K562 (cell line): ENCODE measurements around the gene ASB6. TPM values are rescaled to one million over a fixed set of nuclear protein-coding genes. Genes with fewer than 3 reads are reported as not detected.

Experiments
- ATAC-seq: fragments of 200-7000 bp; cut with Tn5 transposase; 3 replicates; pipeline ENCODE4 v1.9.1; 2020; ENCODE audit warnings: moderate library complexity
- Bru-seq: library from RNA; stranded (reverse); fragments of 400-500 nt; gene quantifications from one replicate; lab custom pipeline; 2021; lab: Mats Ljungman, UMichigan
- BruChase-seq, 2 experiments: library from RNA; stranded (reverse); fragments of 400-500 nt; gene quantifications; one replicate each; lab custom pipeline; 2021; lab: Mats Ljungman, UMichigan
- BruUV-seq: library from RNA; stranded (reverse); fragments of 400-500 nt; replicated peaks from 2 replicates; lab custom pipeline; 2021; lab: Mats Ljungman, UMichigan
- CTCF ChIA-PET: fragments of 300-600 bp; formaldehyde crosslinking; extraction: SDS; loops from one replicate; lab custom pipeline; 2021; ENCODE audit warnings: low intra/inter-chr PET ratio; lab: Yijun Ruan, JAX
- POLR2A ChIA-PET: fragments of 300-600, 350-650 bp; sonication (Branson Sonifier 250); formaldehyde crosslinking; extraction: SDS; loops from one replicate; lab custom pipeline; 2021; ENCODE audit warnings: antibody characterized with exemption, inconsistent platforms; lab: Yijun Ruan, JAX
- DNase-seq, 4 experiments: peaks; one replicate each; pipeline versions ENCODE4 v3.0.0 to v3.0.0-alpha.2; 2011 to 2018; ENCODE audit warnings: low spot score in 3 of 4, mixed read lengths in 3 of 4; ENCODE audit errors: extremely low read depth in 1 of 4
- FAIRE-seq: peaks from 2 replicates; lab custom pipeline; 2011; peaks lifted over from hg19 to GRCh38; lab: Jason Lieb, UNC
- H2AFZ ChIP-seq: 2 replicates; pipeline ENCODE4 v1.6.0; 2011; ENCODE audit warnings: low read depth, low read length, control low read depth, inconsistent platforms
- H3K27ac ChIP-seq: fragments of 200-600 bp; 3 replicates; pipeline ENCODE4 v1.8.0; 2011; ENCODE audit warnings: low read depth, mild to moderate bottlenecking, control low read depth, inconsistent platforms, low read length, moderate library complexity, mixed read lengths; ENCODE audit errors: extremely low read depth
- H3K27me3 ChIP-seq, 2 experiments: fragments of 300-600 bp in 1 of 2; 2 replicates in 1 of 2; 3 replicates in 1 of 2; pipeline versions ENCODE4 v1.6.0 to v1.8.0; 2011; ENCODE audit warnings: inconsistent platforms in 2 of 2, low read length in 2 of 2, mild to moderate bottlenecking in 1 of 2, mixed read lengths in 1 of 2, moderate library complexity in 1 of 2; ENCODE audit not compliant: control insufficient read depth in 2 of 2, insufficient read depth in 2 of 2
- H3K36me3 ChIP-seq: fragments of 300-600 bp; 3 replicates; pipeline ENCODE4 v1.8.0; 2011; ENCODE audit warnings: mild to moderate bottlenecking, low read length, inconsistent platforms; ENCODE audit not compliant: control insufficient read depth, insufficient read depth
- H3K4me1 ChIP-seq, 2 experiments: fragments of 200-600 bp in 1 of 2; replicated peaks in 1 of 2; 2 replicates in 1 of 2; 3 replicates in 1 of 2; pipeline versions ENCODE4 v1.5.1 to v1.8.0; 2011; ENCODE audit warnings: inconsistent platforms in 2 of 2, low read length in 2 of 2, mild to moderate bottlenecking in 1 of 2, mixed read lengths in 1 of 2, moderate library complexity in 1 of 2; ENCODE audit not compliant: control insufficient read depth in 2 of 2, insufficient read depth in 2 of 2
- H3K4me2 ChIP-seq: 2 replicates; pipeline ENCODE4 v1.6.1; 2011; ENCODE audit warnings: low read length, control low read depth, inconsistent platforms, mixed read lengths; ENCODE audit not compliant: insufficient read depth
- H3K4me3 ChIP-seq: fragments of 200-600 bp; sonication (generic), shearing (Covaris generic); 2 replicates; pipeline ENCODE4 v1.5.1; 2016; ENCODE audit warnings: control low read depth, inconsistent platforms
- H3K79me2 ChIP-seq: fragments of 200-600 bp; 3 replicates; pipeline ENCODE4 v1.8.0; 2011; ENCODE audit warnings: low read length, inconsistent platforms; ENCODE audit not compliant: control insufficient read depth, insufficient read depth
- H3K9ac ChIP-seq, 2 experiments: 2 replicates each; pipeline versions ENCODE4 v1.6.0 to v1.6.1; 2011; ENCODE audit warnings: low read depth in 2 of 2, low read length in 2 of 2, control low read depth in 1 of 2, inconsistent platforms in 1 of 2, mild to moderate bottlenecking in 1 of 2, mixed read lengths in 1 of 2; ENCODE audit not compliant: insufficient read depth in 1 of 2
- H3K9me1 ChIP-seq: one replicate; pipeline ENCODE4 v1.6.0; 2011; ENCODE audit warnings: inconsistent platforms, mild to moderate bottlenecking, low read length, moderate library complexity; ENCODE audit not compliant: control insufficient read depth, insufficient read depth
- H3K9me3 ChIP-seq: replicated peaks from 2 replicates; pipeline ENCODE4 v1.5.1; 2011; ENCODE audit warnings: low read depth, low read length, inconsistent platforms; ENCODE audit not compliant: control insufficient read depth, insufficient read depth
- H4K20me1 ChIP-seq: replicated peaks from 2 replicates; pipeline ENCODE4 v1.6.1; 2011; ENCODE audit warnings: low read length, inconsistent platforms, mixed read lengths; ENCODE audit not compliant: control insufficient read depth, insufficient read depth
- C11orf30 ChIP-seq: fragments of 450-650 bp; IDR thresholded peaks from 2 replicates; pipeline ENCODE4 v1.6.1; 2016; ENCODE audit warnings: low read depth, mild to moderate bottlenecking
- DMBX1 ChIP-seq: fragments of 250-450 bp; sonication (Bioruptor Pico); IDR thresholded peaks from 2 replicates; pipeline ENCODE4 v1.8.0; 2022; ENCODE audit warnings: inconsistent platforms, mild to moderate bottlenecking, moderate library complexity, borderline replicate concordance
- KAT2B ChIP-seq: IDR thresholded peaks from one replicate; pipeline ENCODE4 v1.6.1; 2012; ENCODE audit warnings: low read depth, mild to moderate bottlenecking, control low read depth, inconsistent platforms, low read length, moderate library complexity
- SMC3 ChIP-seq: conservative IDR thresholded peaks from 2 replicates; pipeline ENCODE4 v1.6.1; 2011; ENCODE audit warnings: low read depth, low read length, improper control_type of control experiment; ENCODE audit not compliant: insufficient read depth
- TAF15 ChIP-seq: fragments of 200-400 bp; formaldehyde crosslinking; IDR thresholded peaks from 2 replicates; pipeline ENCODE4 v1.6.1; 2017; ENCODE audit warnings: mild to moderate bottlenecking, low read depth, low read length, moderate library complexity
- XRCC4 ChIP-seq: IDR thresholded peaks from one replicate; pipeline ENCODE4 v1.6.1; 2011; ENCODE audit not compliant: insufficient read depth, insufficient read length; ENCODE audit errors: extremely low read depth
- YBX1 ChIP-seq: fragments of 450-650 bp; IDR thresholded peaks from 2 replicates; pipeline ENCODE4 v1.7.1; 2016; ENCODE audit warnings: mild to moderate bottlenecking
- ZC3H11A ChIP-seq: IDR thresholded peaks from 2 replicates; pipeline ENCODE4 v1.6.1; 2012; ENCODE audit warnings: low read depth, low read length, improper control_type of control experiment
- ZNF3 ChIP-seq: fragments of 250-450 bp; sonication (Bioruptor Pico); IDR thresholded peaks from 2 replicates; pipeline ENCODE4 v1.5.0; 2021; ENCODE audit warnings: mild to moderate bottlenecking, moderate library complexity
- ZNF445 ChIP-seq: fragments of 250-450 bp; sonication (Bioruptor Pico); IDR thresholded peaks from 2 replicates; pipeline ENCODE4 v1.4.0; 2020; ENCODE audit warnings: low read depth, mild to moderate bottlenecking, moderate library complexity
- WGBS: fragments of 100-300 bp; shearing (Covaris generic); methylation state at CpG from one replicate; pipeline ENCODE4 v1.1.6; 2016; ENCODE audit warnings: low coverage, mixed read lengths; ENCODE audit not compliant: insufficient coverage; ENCODE audit errors: missing lambda C conversion rate; 5-methylcytosine and 5-hydroxymethylcytosine counted together
- in situ Hi-C: fragments of 300-500 bp; cut with MboI; formaldehyde crosslinking; loops from 4 replicates; pipeline ENCODE4 v1.15.0; 2018; ENCODE audit warnings: inconsistent platforms, mixed read lengths
- intact Hi-C: fragments of 100-400 bp; cut with micrococcal nuclease; formaldehyde crosslinking; loops from 2 replicates; pipeline ENCODE4 v1.14.2; 2022
- long read RNA-seq, 3 experiments: library from polyadenylated mRNA in 2 of 3; library from RNA in 1 of 3; unstranded in 2 of 3; stranded (forward) in 1 of 3; transcript quantifications; one replicate each; pipeline ENCODE4 v2.0.0, GENCODE V29; 2019 to 2022
- polyA minus RNA-seq, 3 experiments: library from RNA; depleted of rRNA, polyadenylated mRNA; stranded (reverse); fragments of >200 nt; gene quantifications; 2 replicates each; pipeline ENCODE4 v1.2.3, GENCODE V29; 2011
- polyA plus RNA-seq, 8 experiments: library from polyadenylated mRNA; depleted of rRNA in 4 of 8; stranded (reverse) in 5 of 8; unstranded in 3 of 8; fragments of >200 nt; fragmentation: Nextera tagmentation in 2 of 8; fragmentation: Illumina TruSeq in 1 of 8; extraction: Ambion mirVana in 2 of 8; extraction: Trizol in 1 of 8; gene quantifications; 2 replicates each; pipeline versions ENCODE4 v1.2.1 to v1.2.3, GENCODE V29; 2011 to 2014; ENCODE audit warnings: inconsistent platforms in 1 of 8, missing spikeins in 1 of 8
- total RNA-seq, 7 experiments: library from RNA; depleted of rRNA in 6 of 7; stranded (reverse); fragments of >200 nt in 6 of 7; fragmentation: Illumina TruSeq in 2 of 7; extraction: Trizol in 2 of 7; gene quantifications; 2 replicates each; pipeline versions ENCODE4 v1.2.1 to v1.2.3, GENCODE V29; 2011 to 2021; ENCODE audit warnings: low replicate concordance in 1 of 7
- TF ChIP-seq, protein P1 (sequence below): fragments of 450-650 bp; IDR thresholded peaks from 2 replicates; pipeline ENCODE4 v1.6.1; 2016

ASB6 gene, protein sequence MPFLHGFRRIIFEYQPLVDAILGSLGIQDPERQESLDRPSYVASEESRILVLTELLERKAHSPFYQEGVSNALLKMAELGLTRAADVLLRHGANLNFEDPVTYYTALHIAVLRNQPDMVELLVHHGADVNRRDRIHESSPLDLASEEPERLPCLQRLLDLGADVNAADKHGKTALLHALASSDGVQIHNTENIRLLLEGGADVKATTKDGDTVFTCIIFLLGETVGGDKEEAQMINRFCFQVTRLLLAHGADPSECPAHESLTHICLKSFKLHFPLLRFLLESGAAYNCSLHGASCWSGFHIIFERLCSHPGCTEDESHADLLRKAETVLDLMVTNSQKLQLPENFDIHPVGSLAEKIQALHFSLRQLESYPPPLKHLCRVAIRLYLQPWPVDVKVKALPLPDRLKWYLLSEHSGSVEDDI
- 8.0 and 24.6 TPM in 2 replicates for total RNA-seq (2011; cell fraction: chromatin; rRNA removed; ENCODE audit: low replicate concordance)
- total RNA-seq (2011; cell fraction: nucleolus; rRNA removed): 20.2 and 20.4 TPM in 2 replicates
- total RNA-seq (2011; cell fraction: nucleoplasm; rRNA removed): 10.2 and 12.6 TPM in 2 replicates
- total RNA-seq (2014; rRNA removed): 12.4 and 15.8 TPM in 2 replicates
- 4.1 and 4.9 TPM in 2 replicates for total RNA-seq (2014; rRNA removed; fragmentation: Illumina TruSeq; extraction: Trizol)
- total RNA-seq (2015; rRNA removed; fragmentation: Illumina TruSeq; extraction: Trizol): 8.6 TPM in 2 replicates
- 17.1 and 17.3 TPM in 2 replicates for total RNA-seq (2021)
- 11.3 and 13.1 TPM in 2 replicates for polyA plus RNA-seq (2011; rRNA removed)
- polyA plus RNA-seq (2011; cell fraction: cytosol; rRNA removed): 10.5 and 18.2 TPM in 2 replicates
- 26.0 and 42.0 TPM in 2 replicates for polyA plus RNA-seq (2011; cell fraction: nucleus; rRNA removed)
- polyA plus RNA-seq (2012): 11.4 and 12.4 TPM in 2 replicates
- 12.8 and 13.1 TPM in 2 replicates for polyA plus RNA-seq (2014; fragmentation: Illumina TruSeq; extraction: Trizol)
- polyA plus RNA-seq (2014; fragmentation: Nextera tagmentation; extraction: Ambion mirVana): 1 to 10 TPM in 1 of 2 experiments, under 1 TPM in 1; 0.92 to 1.1 TPM
- polyA plus RNA-seq (2014; rRNA removed): 17.8 and 19.5 TPM in 2 replicates
- 3.6 and 4.9 TPM in 2 replicates for polyA minus RNA-seq (2011; rRNA and poly(A)+ RNA removed)
- 5.0 and 6.1 TPM in 2 replicates for polyA minus RNA-seq (2011; cell fraction: cytosol; rRNA and poly(A)+ RNA removed)
- polyA minus RNA-seq (2011; cell fraction: nucleus; rRNA and poly(A)+ RNA removed): 7.3 and 9.0 TPM in 2 replicates
- percentile 73 among the genes with signal in this experiment for Bru-seq, nascent RNA
- BruChase-seq, experiment 1, labeled RNA remaining after a 2-hour chase: percentile 71 among the genes with signal in this experiment
- BruChase-seq, experiment 2, labeled RNA remaining after a 6-hour chase: percentile 79 among the genes with signal in this experiment
- long read RNA-seq, experiment 1, transcript ASB6-201 (6 exons, 2,330 nt): major isoform, 68 of 106 reads
- long read RNA-seq, experiment 1, partial matches to known transcripts: 22 of 106 reads
- long read RNA-seq, experiment 1, other reads (novel, unspliced or antisense): 16 of 106 reads
- long read RNA-seq, experiment 2, transcript ASB6-201 (6 exons, 2,330 nt): major isoform, 10 of 21 reads
- long read RNA-seq, experiment 2, partial matches to known transcripts: 0 of 21 reads
- long read RNA-seq, experiment 2, other reads (novel, unspliced or antisense): 11 of 21 reads
- long read RNA-seq, experiment 3, transcript ASB6-201 (6 exons, 2,330 nt): major isoform, 12 of 16 reads
- long read RNA-seq, experiment 3, partial matches to known transcripts: 1 of 16 reads
- long read RNA-seq, experiment 3, other reads (novel, unspliced or antisense): 3 of 16 reads

DNA sequence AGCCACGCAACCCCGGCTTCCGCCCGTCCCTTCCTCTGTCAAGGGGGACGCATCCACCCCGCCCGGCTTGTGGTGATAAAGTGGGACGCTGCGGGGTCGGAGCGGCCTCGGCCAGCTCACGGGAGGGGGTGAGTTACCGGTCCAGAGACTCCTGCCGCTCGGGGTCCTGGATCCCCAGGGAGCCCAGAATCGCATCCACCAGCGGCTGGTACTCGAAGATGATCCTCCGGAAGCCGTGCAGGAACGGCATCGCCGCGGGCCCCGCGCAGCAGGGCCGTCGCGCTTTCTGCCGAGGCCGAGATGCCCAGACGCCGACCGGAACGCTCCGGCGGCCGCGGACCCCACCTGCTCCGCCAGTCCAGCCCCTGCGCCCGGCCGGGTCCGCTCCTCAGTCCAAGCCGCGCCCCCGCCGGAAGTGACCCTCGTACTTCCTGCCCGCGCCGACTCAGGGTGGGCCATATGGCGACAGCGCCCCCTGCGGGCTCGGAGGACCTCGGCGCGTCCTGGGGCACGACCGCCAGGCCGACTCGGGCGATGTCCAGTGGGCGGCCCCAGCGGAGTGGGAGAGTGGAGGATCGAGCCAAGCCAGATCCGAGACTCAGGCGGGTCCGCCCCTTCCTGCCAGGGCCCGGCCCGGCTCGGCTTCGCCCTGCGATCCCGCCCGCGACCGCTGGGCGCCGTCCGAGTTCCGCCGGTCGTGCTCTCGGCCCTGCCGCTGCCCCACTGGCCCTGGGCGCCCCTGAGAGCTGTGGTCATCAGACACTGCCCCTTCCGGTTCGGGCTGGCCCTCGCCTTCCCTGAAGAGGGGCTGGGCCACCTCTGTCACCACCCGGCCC, at the start of gene ASB6:
Gene ASB6 (minus strand): TSS at position 402 of the 836 bp plus-strand sequence. CDS start 152 bp downstream, at position 250.
- Histone ChIP-seq H3K4me1 (peaks cover 0 to 37% of the 10 kb centered on the region in 2 experiments; a peak in 3 of 5 replicates), H3K4me2 (peak within 1 kb of the TSS; percentile 90), H3K4me3 (peak within 1 kb of the TSS; percentile 99), H3K9me3 (no peaks in the 10 kb centered on the region), H3K27ac (peak within 1 kb of the TSS; percentile 74), H3K27me3 (no peaks in the 10 kb centered on the region), H3K9me1 (no peaks in the 10 kb centered on the region), H3K36me3 (peaks cover 31% of the 10 kb centered on the region; the same call in 2 of the 3 replicates), H4K20me1 (peaks cover 12% of the 10 kb centered on the region), H3K9ac (peak within 1 kb of the TSS; percentile 82 to 95), H3K79me2 (peaks cover 16% of the 10 kb centered on the region), H2AFZ (peak within 1 kb of the TSS; percentile 98)
- under 1% methylated on average over 70 of the region's 93 CpGs for WGBS
- ATAC-seq (peak; percentile 100), FAIRE-seq (peak; percentile 98), DNase-seq (peak; percentile 98 to 99 (median 98))
- in situ Hi-C loops: loop anchor here (5.0 kb wide), 1 partner anchor 140 kb away; no protein-coding TSS in a partner anchor
- CTCF ChIA-PET: interaction anchor here (0.6 to 2.6 kb wide), 5 partner anchors 33 to 466 kb away, joined by 3 to 18 read pairs (median 3); no protein-coding TSS in a partner anchor
- intact Hi-C loops: loop anchor here (1.0 to 10.0 kb wide), 4 partner anchors 55 to 243 kb away; no protein-coding TSS in a partner anchor
- POLR2A ChIA-PET: interaction anchor here (0.6 to 1.0 kb wide), 4 partner anchors 47 to 444 kb away, joined by 3 to 5 read pairs (median 4); no protein-coding TSS in a partner anchor
- BruUV-seq: no TSS peak
- TF ChIP-seq TAF15: no peak
- no peak for TF ChIP-seq ZC3H11A
- TF ChIP-seq, protein P1, sequence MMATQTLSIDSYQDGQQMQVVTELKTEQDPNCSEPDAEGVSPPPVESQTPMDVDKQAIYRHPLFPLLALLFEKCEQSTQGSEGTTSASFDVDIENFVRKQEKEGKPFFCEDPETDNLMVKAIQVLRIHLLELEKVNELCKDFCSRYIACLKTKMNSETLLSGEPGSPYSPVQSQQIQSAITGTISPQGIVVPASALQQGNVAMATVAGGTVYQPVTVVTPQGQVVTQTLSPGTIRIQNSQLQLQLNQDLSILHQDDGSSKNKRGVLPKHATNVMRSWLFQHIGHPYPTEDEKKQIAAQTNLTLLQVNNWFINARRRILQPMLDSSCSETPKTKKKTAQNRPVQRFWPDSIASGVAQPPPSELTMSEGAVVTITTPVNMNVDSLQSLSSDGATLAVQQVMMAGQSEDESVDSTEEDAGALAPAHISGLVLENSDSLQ: peak; percentile 51
- TF ChIP-seq KAT2B: peak; percentile 73
- TF ChIP-seq SMC3: peak; percentile 78
- TF ChIP-seq YBX1: no peak
- peak; percentile 98 for TF ChIP-seq C11orf30
- TF ChIP-seq ZNF3: no peak
- no peak for TF ChIP-seq XRCC4
- no peak for TF ChIP-seq ZNF445 (CRISPR knock-in tag)
- TF ChIP-seq DMBX1 (CRISPR knock-in tag): no peak
